SK-N-SH treated with all-trans-retinoic acid at 6 μM for 48 hours (cell line): ENCODE results near the gene IFI16.
A peak's percentile ranks its signal among the peaks of the same experiment; 100 is the strongest.

Experiments used
- ATAC-seq: fragments of 200-7000 bp; cut with Tn5 transposase; 3 replicates; pipeline ENCODE4 v1.9.1; 2020; ENCODE audit warnings: mild to moderate bottlenecking, moderate library complexity
- ARNTL ChIP-seq: fragments of 450-650 bp; formaldehyde crosslinking; IDR thresholded peaks from 2 replicates; pipeline ENCODE4 v1.5.0; 2020; ENCODE audit warnings: low read depth, mild to moderate bottlenecking, moderate library complexity, borderline replicate concordance
- BACH2 ChIP-seq: fragments of 250-450 bp; sonication (Bioruptor Pico); IDR thresholded peaks from 2 replicates; pipeline ENCODE4 v1.9.0; 2021; ENCODE audit warnings: mild to moderate bottlenecking, borderline replicate concordance
- CREB5 ChIP-seq: fragments of 250-450 bp; sonication (Bioruptor Pico); IDR thresholded peaks from 2 replicates; pipeline ENCODE4 v1.5.1; 2020; ENCODE audit warnings: low read depth, mild to moderate bottlenecking, moderate library complexity
- CSDC2 ChIP-seq: fragments of 250-450 bp; sonication (Bioruptor Pico); IDR thresholded peaks from 2 replicates; pipeline ENCODE4 v1.5.0; 2020; ENCODE audit warnings: mild to moderate bottlenecking, moderate library complexity
- CSRNP3 ChIP-seq: fragments of 250-450 bp; sonication (Bioruptor Pico); IDR thresholded peaks from 2 replicates; pipeline ENCODE4 v1.5.1; 2021; ENCODE audit warnings: mild to moderate bottlenecking, moderate library complexity
- ESRRG ChIP-seq: fragments of 250-450 bp; sonication (Bioruptor Pico); IDR thresholded peaks from 2 replicates; pipeline ENCODE4 v1.6.1; 2021; ENCODE audit warnings: mild to moderate bottlenecking
- GLIS3 ChIP-seq: fragments of 250-450 bp; sonication (Bioruptor Pico); IDR thresholded peaks from 2 replicates; pipeline ENCODE4 v1.5.0; 2020; ENCODE audit warnings: mild to moderate bottlenecking, moderate library complexity
- ISL1 ChIP-seq: fragments of 250-450 bp; sonication (Bioruptor Pico); IDR thresholded peaks from 2 replicates; pipeline ENCODE4 v2.1.2; 2022; ENCODE audit warnings: mild to moderate bottlenecking, moderate library complexity
- OSR1 ChIP-seq: fragments of 250-450 bp; sonication (Bioruptor Pico); IDR thresholded peaks from 2 replicates; pipeline ENCODE4 v1.8.0; 2022; ENCODE audit warnings: moderate library complexity, mild to moderate bottlenecking, inconsistent platforms
- PATZ1 ChIP-seq: fragments of 250-450 bp; sonication (Bioruptor Pico); IDR thresholded peaks from 2 replicates; pipeline ENCODE4 v1.8.0; 2020; ENCODE audit warnings: mild to moderate bottlenecking, moderate library complexity, borderline replicate concordance
- POU6F1 ChIP-seq: fragments of 250-450 bp; sonication (Bioruptor Pico); IDR thresholded peaks from 2 replicates; pipeline ENCODE4 v1.8.0; 2021; ENCODE audit warnings: low read depth, mild to moderate bottlenecking, moderate library complexity, borderline replicate concordance
- PPARA ChIP-seq: fragments of 250-450 bp; sonication (Bioruptor Pico); IDR thresholded peaks from 2 replicates; pipeline ENCODE4 v1.5.0; 2020; ENCODE audit warnings: mild to moderate bottlenecking, borderline replicate concordance
- RARB ChIP-seq: fragments of 250-450 bp; sonication (Bioruptor Pico); IDR thresholded peaks from 2 replicates; pipeline ENCODE4 v1.8.0; 2021; ENCODE audit warnings: mild to moderate bottlenecking, moderate library complexity
- TCF4 ChIP-seq: fragments of 250-450 bp; sonication (Bioruptor Pico); IDR thresholded peaks from 2 replicates; pipeline ENCODE4 v1.8.0; 2021; ENCODE audit warnings: mild to moderate bottlenecking, moderate library complexity, borderline replicate concordance
- TOX ChIP-seq: fragments of 250-450 bp; sonication (Bioruptor Pico); IDR thresholded peaks from 2 replicates; pipeline ENCODE4 v1.8.0; 2021; ENCODE audit warnings: mild to moderate bottlenecking, moderate library complexity, borderline replicate concordance
- TSHZ2 ChIP-seq: fragments of 250-450 bp; sonication (Bioruptor Pico); IDR thresholded peaks from 2 replicates; pipeline ENCODE4 v1.5.0; 2020; ENCODE audit warnings: mild to moderate bottlenecking, moderate library complexity
- ZC3H10 ChIP-seq: fragments of 250-450 bp; sonication (Bioruptor Pico); IDR thresholded peaks from 2 replicates; pipeline ENCODE4 v1.5.1; 2021; ENCODE audit warnings: mild to moderate bottlenecking, moderate library complexity
- ZFP3 ChIP-seq: fragments of 250-450 bp; sonication (Bioruptor Pico); IDR thresholded peaks from 2 replicates; pipeline ENCODE4 v1.5.0; 2020; ENCODE audit warnings: mild to moderate bottlenecking, moderate library complexity
- ZFP30 ChIP-seq: fragments of 450-650 bp; formaldehyde crosslinking; IDR thresholded peaks from 2 replicates; pipeline ENCODE4 v1.5.0; 2022; ENCODE audit warnings: mild to moderate bottlenecking, moderate library complexity
- ZNF565 ChIP-seq: fragments of 450-650 bp; formaldehyde crosslinking; conservative IDR thresholded peaks from 2 replicates; pipeline ENCODE4 v1.5.0; 2020; ENCODE audit warnings: low read depth, mild to moderate bottlenecking, moderate library complexity
- ZNF70 ChIP-seq: fragments of 450-650 bp; formaldehyde crosslinking; IDR thresholded peaks from 2 replicates; pipeline ENCODE4 v1.5.0; 2020; ENCODE audit warnings: mild to moderate bottlenecking, moderate library complexity
- ZNF8 ChIP-seq: fragments of 450-650 bp; formaldehyde crosslinking; IDR thresholded peaks from 2 replicates; pipeline ENCODE4 v1.5.0; 2020; ENCODE audit warnings: mild to moderate bottlenecking, moderate library complexity

IFI16 gene

GRCh38 chr1:159056069-159056698 lies 46.5 kb downstream of the IFI16 start:
- 0 out of 3 replicates have a peak, but pooled peaks have one; percentile 24 for ATAC-seq
- TF ChIP-seq PATZ1 (CRISPR knock-in tag) (no peak), CSRNP3 (CRISPR knock-in tag) (no peak), ZFP30 (no peak), ESRRG (CRISPR knock-in tag) (no peak), OSR1 (CRISPR knock-in tag) (no peak), CSDC2 (CRISPR knock-in tag) (no peak), ZNF8 (CRISPR knock-in tag) (no peak), TCF4 (CRISPR knock-in tag) (no peak), POU6F1 (CRISPR knock-in tag) (no peak), TOX (CRISPR knock-in tag) (no peak), GLIS3 (CRISPR knock-in tag) (no peak), ARNTL (no peak), ZNF70 (no peak), RARB (CRISPR knock-in tag) (no peak), TSHZ2 (CRISPR knock-in tag) (no peak), PPARA (CRISPR knock-in tag) (no peak), ZC3H10 (no peak)

GRCh38 chr1:159058751-159059150 lies 49.0 kb downstream of the IFI16 start:
- ATAC-seq = peak; percentile 56; the same call in 2 of the 3 replicates

GRCh38 chr1:159065106-159065505 lies 55.4 kb downstream of the IFI16 start:
- no peak for ATAC-seq
- no peak for TF ChIP-seq CSRNP3 (CRISPR knock-in tag)
- no peak for TF ChIP-seq RARB (CRISPR knock-in tag)
- TF ChIP-seq CREB5 (CRISPR knock-in tag) = no peak
- TF ChIP-seq ESRRG (CRISPR knock-in tag) = no peak
- TF ChIP-seq ZNF565 = no peak
- no peak for TF ChIP-seq ZC3H10
- TF ChIP-seq OSR1 (CRISPR knock-in tag) = no peak
- no peak for TF ChIP-seq ISL1 (CRISPR knock-in tag)
- no peak for TF ChIP-seq ZNF70
- no peak for TF ChIP-seq POU6F1 (CRISPR knock-in tag)
- TF ChIP-seq ZFP30 = no peak
- TF ChIP-seq BACH2 = no peak
- TF ChIP-seq ZNF8 (CRISPR knock-in tag) = no peak
- TF ChIP-seq PPARA (CRISPR knock-in tag) = no peak
- TF ChIP-seq PATZ1 (CRISPR knock-in tag) = no peak
- TF ChIP-seq ARNTL = no peak
- TF ChIP-seq ZFP3 (CRISPR knock-in tag) = no peak

More at GRCh38 chr1:159058751-159059150, 49.0 kb downstream of the IFI16 start:
- TF ChIP-seq OSR1 (CRISPR knock-in tag) = no peak
- TF ChIP-seq PPARA (CRISPR knock-in tag) = no peak
- TF ChIP-seq ISL1 (CRISPR knock-in tag) = no peak
